Activated CD4-positive, alpha-beta memory T cell treated with anti-CD3 and anti-CD28 coated beads for 36 hours (primary cell): ENCODE data around the gene UBA1. TPM values are rescaled to one million over a fixed set of nuclear protein-coding genes. Genes with fewer than 3 reads are reported as not detected.
A peak's percentile ranks its signal among the peaks of the same experiment; 100 is the strongest.

Experiments used
- CTCF ChIA-PET: fragments of 350-600 bp; sonication (Branson Sonifier 250); formaldehyde crosslinking; loops from one replicate; lab custom pipeline; 2021; ENCODE audit warnings: antibody characterized with exemption, inconsistent platforms; lab: Charles Lee
- POLR2A ChIA-PET: fragments of 350-600 bp; sonication (Branson Sonifier 250); formaldehyde crosslinking; loops from one replicate; lab custom pipeline; 2021; ENCODE audit warnings: antibody characterized with exemption; lab: Charles Lee
- DNase-seq: peaks from one replicate; pipeline ENCODE4 v3.0.0-alpha.2; 2020
- H3K27ac Mint-ChIP-seq: one replicate; pipeline ENCODE4 v1.8.0; 2021; ENCODE audit warnings: mixed read lengths
- H3K27me3 Mint-ChIP-seq: one replicate; pipeline ENCODE4 v1.8.0; 2021; ENCODE audit warnings: mixed read lengths
- H3K36me3 Mint-ChIP-seq: one replicate; pipeline ENCODE4 v1.8.0; 2021; ENCODE audit warnings: mixed read lengths
- H3K4me1 Mint-ChIP-seq: one replicate; pipeline ENCODE4 v1.8.0; 2021; ENCODE audit warnings: low read depth, mixed read lengths
- H3K4me3 Mint-ChIP-seq: one replicate; pipeline ENCODE4 v1.8.0; 2021; ENCODE audit warnings: mild to moderate bottlenecking, mixed read lengths
- H3K9me3 Mint-ChIP-seq: one replicate; pipeline ENCODE4 v1.8.0; 2021; ENCODE audit warnings: mixed read lengths
- intact Hi-C: fragments of 100-400 bp; cut with micrococcal nuclease; formaldehyde crosslinking; loops from one replicate; pipeline ENCODE4 v1.15.1; 2023
- total RNA-seq, 2 experiments: library from RNA; stranded (reverse); gene quantifications; one replicate each; pipeline ENCODE4 v1.2.3, GENCODE V29; 2021

Gene UBA1
- total RNA-seq, 2 experiments from 2014 or later: 266 to 278 TPM

DNA sequence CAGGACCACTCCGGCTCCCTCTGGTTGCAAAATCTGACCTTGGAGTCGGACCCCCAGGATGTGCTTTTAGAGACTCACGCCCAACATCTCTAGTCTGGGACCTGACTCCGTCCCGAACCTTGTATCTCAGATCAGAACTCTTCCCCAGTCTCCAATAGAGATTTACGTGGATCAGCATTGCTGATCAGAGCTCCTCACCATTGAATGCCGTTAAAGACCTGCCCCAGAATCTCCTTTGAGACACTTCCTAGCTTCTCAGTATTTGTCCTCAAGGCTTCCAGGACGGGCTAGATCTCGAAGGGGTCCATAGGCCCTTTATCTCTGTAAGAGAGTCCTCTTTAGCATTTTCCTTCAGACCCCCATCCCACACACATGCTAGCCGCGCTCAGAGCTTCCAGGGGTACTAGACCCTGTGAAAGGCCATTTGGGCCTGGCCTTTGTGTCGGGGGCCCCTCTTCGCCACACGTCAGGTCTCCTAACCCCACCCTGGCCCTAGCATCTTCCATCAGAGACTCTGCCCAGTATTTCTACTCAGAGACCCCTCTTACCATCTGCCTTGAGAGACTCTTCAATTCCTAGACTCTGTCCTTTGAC is 662 bp downstream of the UBA1 start:
- DNase-seq: no peak
- ChIA-PET CTCF (interaction anchor here (1.0 to 1.8 kb wide), 3 partner anchors 190 to 329 kb away, joined by 4 to 7 read pairs (median 5); no protein-coding TSS in a partner anchor), POLR2A (interaction anchor here (1.2 to 1.3 kb wide), 2 partner anchors 11 to 41 kb away, joined by 4 to 5 read pairs; no protein-coding TSS in a partner anchor)
- H3K36me3 Mint-ChIP-seq: peaks cover 31% of the 10 kb centered on the region
- intact Hi-C loops: loop anchor here (5.0 kb wide), 1 partner anchor 458 kb away; the partner anchor contains the start of gene ELK1
- peaks cover 47% of the 10 kb centered on the region for H3K4me1 Mint-ChIP-seq
- H3K4me3 Mint-ChIP-seq: peak overlapping the region; percentile 92
- peak overlapping the region; percentile 91 for H3K27ac Mint-ChIP-seq
- H3K9me3 Mint-ChIP-seq: no peaks in the 10 kb centered on the region
- H3K27me3 Mint-ChIP-seq: no peaks in the 10 kb centered on the region

DNA sequence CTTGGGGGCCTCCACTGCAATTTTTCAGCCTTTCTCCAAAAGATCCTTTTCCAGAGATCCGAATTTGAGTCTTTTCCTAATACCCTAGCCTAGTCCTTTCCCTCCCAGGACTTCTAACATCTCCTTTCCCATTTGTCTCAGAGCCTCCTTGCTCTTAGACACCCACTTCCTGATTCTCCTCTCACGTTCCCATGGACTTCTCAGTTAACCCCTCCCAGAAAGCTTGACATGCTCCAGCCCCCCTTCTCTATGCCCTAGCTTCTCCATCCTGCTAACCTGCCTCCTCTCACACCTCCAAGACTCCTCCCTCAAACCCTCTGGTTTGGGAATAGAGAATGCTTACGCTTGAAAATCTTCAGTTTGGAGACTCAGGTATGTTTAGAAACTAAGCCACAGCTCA is 2.5 kb downstream of the UBA1 start:
- ChIA-PET POLR2A (interaction anchor here (1.1 kb wide), 1 partner anchor 188 kb away, joined by 4 read pairs; no protein-coding TSS in a partner anchor), CTCF (interaction anchor here (0.9 to 1.2 kb wide), 3 partner anchors 19 to 327 kb away, joined by 3 read pairs; no protein-coding TSS in a partner anchor)
- no peak for DNase-seq
- Mint-ChIP-seq H3K36me3 (peaks cover 37% of the 10 kb centered on the region), H3K4me3 (peak overlapping the region; percentile 92), H3K27ac (peak overlapping the region; percentile 73), H3K9me3 (no peaks in the 10 kb centered on the region), H3K27me3 (no peaks in the 10 kb centered on the region), H3K4me1 (peaks cover 42% of the 10 kb centered on the region)
- intact Hi-C loops: no loop called here

GRCh38 chrX:47197526-47197925 is 3.9 kb downstream of the UBA1 start:
- POLR2A ChIA-PET: no interaction called here
- no peak for DNase-seq
- CTCF ChIA-PET: no interaction called here
- Mint-ChIP-seq H3K4me1 (peaks cover 42% of the 10 kb centered on the region), H3K9me3 (no peaks in the 10 kb centered on the region), H3K4me3 (no peak overlapping the region), H3K27ac (peak overlapping the region; percentile 73), H3K36me3 (peaks cover 48% of the 10 kb centered on the region), H3K27me3 (no peaks in the 10 kb centered on the region)
- intact Hi-C loops: no loop called here

DNA sequence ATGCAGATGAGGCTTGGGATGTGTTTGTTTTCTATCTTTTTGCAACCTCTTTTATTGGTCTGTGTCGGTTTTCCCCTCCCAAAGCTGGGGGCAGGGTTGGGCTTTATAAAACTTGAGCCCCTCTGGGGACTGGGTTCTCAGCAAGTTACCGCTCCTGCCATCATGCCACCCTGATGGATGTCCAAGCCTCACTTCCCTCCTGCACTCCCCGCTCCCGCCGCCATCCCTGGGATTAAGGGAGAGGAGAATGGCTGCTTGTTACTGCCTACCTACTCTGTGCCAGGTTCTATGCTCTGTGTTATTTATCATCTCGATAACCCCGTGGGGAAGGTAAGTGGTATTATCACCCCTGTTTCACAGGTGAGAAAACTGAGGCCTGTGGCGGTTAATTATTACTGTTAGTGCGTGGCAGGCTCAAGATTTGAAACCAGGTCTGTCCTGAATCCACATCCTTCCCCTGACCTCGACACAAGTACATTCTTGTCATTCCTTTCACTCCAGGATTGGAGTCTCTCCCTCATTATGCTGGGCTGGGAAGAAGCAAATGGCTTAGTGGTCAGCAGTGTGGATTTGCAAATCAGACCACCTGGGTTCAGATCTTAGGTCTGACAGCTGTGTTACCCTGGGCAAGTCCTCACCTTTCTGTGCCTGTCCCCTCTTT is 4.5 kb downstream of the UBA1 start:
- Mint-ChIP-seq H3K9me3 (no peaks in the 10 kb centered on the region), H3K27me3 (no peaks in the 10 kb centered on the region), H3K36me3 (peaks cover 48% of the 10 kb centered on the region), H3K27ac (peak overlapping the region; percentile 42), H3K4me3 (no peak overlapping the region), H3K4me1 (peaks cover 37% of the 10 kb centered on the region)
- CTCF ChIA-PET: no interaction called here
- no peak for DNase-seq
- intact Hi-C loops: no loop called here
- POLR2A ChIA-PET: no interaction called here

GRCh38 chrX:47198687-47199080 is 5.1 kb downstream of the UBA1 start:
- POLR2A ChIA-PET: no interaction called here
- CTCF ChIA-PET: no interaction called here
- Mint-ChIP-seq H3K27me3 (no peaks in the 10 kb centered on the region), H3K36me3 (peaks cover 48% of the 10 kb centered on the region), H3K9me3 (no peaks in the 10 kb centered on the region), H3K4me1 (peaks cover 34% of the 10 kb centered on the region), H3K4me3 (no peak overlapping the region), H3K27ac (peak overlapping the region; percentile 42)
- intact Hi-C loops: no loop called here
- DNase-seq: no peak

GRCh38 chrX:47199286-47199685 is 5.7 kb downstream of the UBA1 start:
- POLR2A ChIA-PET: no interaction called here
- no peak overlapping the region for H3K4me3 Mint-ChIP-seq
- H3K4me1 Mint-ChIP-seq: peaks cover 34% of the 10 kb centered on the region
- H3K36me3 Mint-ChIP-seq: peaks cover 51% of the 10 kb centered on the region
- H3K27ac Mint-ChIP-seq: no peak overlapping the region
- H3K9me3 Mint-ChIP-seq: no peaks in the 10 kb centered on the region
- no peaks in the 10 kb centered on the region for H3K27me3 Mint-ChIP-seq
- intact Hi-C loops: no loop called here
- DNase-seq: no peak
- CTCF ChIA-PET: no interaction called here

- Mint-ChIP-seq H3K36me3 (peaks cover 52% of the 10 kb centered on the region), H3K4me1 (peaks cover 30% of the 10 kb centered on the region), H3K27ac (peak overlapping the region; percentile 13), H3K27me3 (no peaks in the 10 kb centered on the region), H3K4me3 (no peak overlapping the region), H3K9me3 (no peaks in the 10 kb centered on the region)
- intact Hi-C loops: no loop called here
- DNase-seq: no peak
- ChIA-PET POLR2A (interaction anchor here (1.3 kb wide), 1 partner anchor 15 kb away, joined by 4 read pairs; no protein-coding TSS in a partner anchor), CTCF (interaction anchor here (0.9 to 1.4 kb wide), 3 partner anchors 17 to 184 kb away, joined by 3 to 5 read pairs (median 3); no protein-coding TSS in a partner anchor)
Measured at GRCh38 chrX:47200385-47201150, 6.9 kb downstream of the UBA1 start.

DNA sequence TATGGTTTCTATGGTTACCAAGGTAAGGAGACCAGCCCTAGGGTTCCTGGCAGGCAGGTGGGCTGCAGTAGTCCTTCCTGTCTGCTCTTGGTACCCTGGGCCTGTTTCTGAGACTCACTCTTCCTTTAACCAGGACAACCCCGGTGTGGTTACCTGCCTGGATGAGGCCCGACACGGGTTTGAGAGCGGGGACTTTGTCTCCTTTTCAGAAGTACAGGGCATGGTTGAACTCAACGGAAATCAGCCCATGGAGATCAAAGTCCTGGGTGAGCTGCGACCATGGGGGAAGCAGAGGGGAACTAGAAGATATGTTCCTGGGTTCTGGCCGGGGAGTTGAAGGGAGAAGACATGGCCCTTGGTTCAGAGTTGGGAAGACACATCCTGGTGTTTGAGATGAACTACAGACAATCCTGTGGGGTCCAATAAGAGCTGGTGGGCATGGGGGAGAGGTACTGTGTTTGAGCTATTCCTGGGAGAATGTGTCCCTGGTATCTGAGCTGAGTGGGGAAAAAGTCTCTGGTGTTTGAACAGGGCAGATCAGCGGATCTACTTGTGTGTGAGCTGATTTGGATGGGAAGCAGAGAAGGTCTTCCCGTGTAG is 7.8 kb downstream of the UBA1 start:
- Mint-ChIP-seq H3K27me3 (no peaks in the 10 kb centered on the region), H3K9me3 (no peaks in the 10 kb centered on the region), H3K4me1 (peaks cover 26% of the 10 kb centered on the region), H3K36me3 (peaks cover 50% of the 10 kb centered on the region), H3K4me3 (no peak overlapping the region), H3K27ac (no peak overlapping the region)
- DNase-seq: no peak
- ChIA-PET CTCF (interaction anchor here (1.2 to 1.4 kb wide), 3 partner anchors 111 to 184 kb away, joined by 3 to 5 read pairs (median 4); no protein-coding TSS in a partner anchor), POLR2A (interaction anchor here (0.6 to 0.8 kb wide), 2 partner anchors 8 to 83 kb away, joined by 3 to 4 read pairs; no protein-coding TSS in a partner anchor)
- intact Hi-C loops: no loop called here

DNA sequence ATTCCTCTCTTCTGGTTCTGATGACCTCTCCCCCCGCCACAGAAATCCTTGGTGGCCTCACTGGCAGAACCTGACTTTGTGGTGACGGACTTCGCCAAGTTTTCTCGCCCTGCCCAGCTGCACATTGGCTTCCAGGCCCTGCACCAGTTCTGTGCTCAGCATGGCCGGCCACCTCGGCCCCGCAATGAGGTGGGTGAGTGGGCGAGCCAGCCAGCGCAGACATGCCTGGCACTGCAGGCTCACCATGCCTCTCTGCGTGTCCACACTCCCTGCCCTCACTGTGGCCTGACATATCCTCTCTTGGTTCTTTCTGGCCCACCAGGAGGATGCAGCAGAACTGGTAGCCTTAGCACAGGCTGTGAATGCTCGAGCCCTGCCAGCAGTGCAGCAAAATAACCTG is 8.7 kb downstream of the UBA1 start:
- H3K9me3 Mint-ChIP-seq: no peaks in the 10 kb centered on the region
- H3K4me1 Mint-ChIP-seq: peaks cover 17% of the 10 kb centered on the region
- intact Hi-C loops: no loop called here
- H3K36me3 Mint-ChIP-seq: peaks cover 48% of the 10 kb centered on the region
- no peak overlapping the region for H3K4me3 Mint-ChIP-seq
- CTCF ChIA-PET: interaction anchor here (1.3 to 1.4 kb wide), 2 partner anchors 110 to 183 kb away, joined by 4 to 5 read pairs; no protein-coding TSS in a partner anchor
- H3K27ac Mint-ChIP-seq: no peak overlapping the region
- no peak for DNase-seq
- no peaks in the 10 kb centered on the region for H3K27me3 Mint-ChIP-seq
- POLR2A ChIA-PET: no interaction called here

- H3K36me3 Mint-ChIP-seq: peaks cover 46% of the 10 kb centered on the region
- CTCF ChIA-PET: no interaction called here
- intact Hi-C loops: no loop called here
Measured at GRCh38 chrX:47202877-47203276, 9.2 kb downstream of the UBA1 start.

DNA sequence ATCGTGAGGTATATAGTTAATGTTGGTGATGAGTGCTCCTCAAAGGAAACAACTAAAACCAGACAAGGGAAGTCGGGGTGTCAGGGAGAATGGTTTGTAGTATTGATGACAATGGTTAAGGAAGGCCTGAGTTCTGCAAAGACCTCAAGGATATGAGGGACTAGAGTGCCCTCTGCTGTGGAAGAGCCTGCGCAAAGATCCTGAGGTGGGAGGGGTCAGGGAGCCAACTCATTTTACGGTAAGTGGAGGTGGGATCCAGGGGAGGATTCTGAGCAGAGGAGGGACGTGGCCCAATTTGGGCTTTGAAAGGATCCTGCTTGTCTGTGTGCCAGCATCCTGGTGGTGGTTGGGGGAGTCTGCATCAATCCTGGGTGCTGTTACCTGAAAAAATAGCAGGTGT is 11.3 kb downstream of the UBA1 start:
- POLR2A ChIA-PET: interaction anchor here (1.3 kb wide), 1 partner anchor 11 kb away, joined by 4 read pairs; no protein-coding TSS in a partner anchor
- DNase-seq: no peak
- Mint-ChIP-seq H3K4me3 (no peak overlapping the region), H3K9me3 (no peaks in the 10 kb centered on the region), H3K27me3 (no peaks in the 10 kb centered on the region), H3K27ac (no peak overlapping the region), H3K36me3 (peaks cover 47% of the 10 kb centered on the region), H3K4me1 (peaks cover 10% of the 10 kb centered on the region)
- CTCF ChIA-PET: no interaction called here
- intact Hi-C loops: no loop called here

More at GRCh38 chrX:47202877-47203276, 9.2 kb downstream of the UBA1 start:
- Mint-ChIP-seq H3K4me1 (peaks cover 14% of the 10 kb centered on the region), H3K27me3 (no peaks in the 10 kb centered on the region), H3K4me3 (no peak overlapping the region), H3K9me3 (no peaks in the 10 kb centered on the region), H3K27ac (no peak overlapping the region)
- POLR2A ChIA-PET: no interaction called here
- DNase-seq: no peak
